Sciatic nerve (tissue), 2 donors: ENCODE results near the gene CCDC171. TPM values are rescaled to one million over a fixed set of nuclear protein-coding genes. Genes with fewer than 3 reads are reported as not detected.
"Not testable (repeated sequence)": the region's sequence is repeated elsewhere in the genome, so short reads cannot be mapped to it uniquely, and the experiment has no call there.

Experiments used
- ATAC-seq: fragments of 200-7000 bp; cut with Tn5 transposase; one replicate; pipeline ENCODE4 v1.9.1; 2020; ENCODE audit warnings: mild to moderate bottlenecking, moderate library complexity
- DNase-seq: peaks from one replicate; pipeline ENCODE4 v3.0.0-alpha.2; 2020; ENCODE audit warnings: low spot score
- intact Hi-C: fragments of 100-400 bp; cut with DNase I; formaldehyde crosslinking; loops from one replicate; pipeline ENCODE4 v1.14.2; 2022
- total RNA-seq: library from RNA; stranded (reverse); fragmentation: NEBNext Ultra II Directional; extraction: Animal tissue kit (Norgen Biotek cat#: 25700); gene quantifications from one replicate; pipeline ENCODE4 v1.2.1, GENCODE V29; 2021
- donor health status: DM: no; HTN: no; CAD: no.
- donor health status: DM: no; HTN: no; CAD: no.

CCDC171 gene
- total RNA-seq, 1 donor from 2014 or later: 27.1 TPM

GRCh38 chr9:15543047-15543813 lies 9.6 kb upstream of the CCDC171 start:
- DNase-seq (no peak), ATAC-seq (no peak)
- intact Hi-C loops: no loop called here

- intact Hi-C loops: no loop called here
- no peak for DNase-seq
- no peak for ATAC-seq
Measured at GRCh38 chr9:15549611-15550010, 3.2 kb upstream of the CCDC171 start.

GRCh38 chr9:15553528-15553898 lies 670 bp downstream of the CCDC171 start:
- intact Hi-C loops: no loop called here
- ATAC-seq: no peak

GRCh38 chr9:15570769-15571168 lies 17.9 kb downstream of the CCDC171 start:
- ATAC-seq (no peak), DNase-seq (no peak)
- intact Hi-C loops: no loop called here

More at GRCh38 chr9:15553528-15553898, 670 bp downstream of the CCDC171 start:
- no peak for DNase-seq

GRCh38 chr9:15572200-15572770 lies 19.4 kb downstream of the CCDC171 start:
- no peak for ATAC-seq
- intact Hi-C loops: no loop called here
- no peak for DNase-seq

- intact Hi-C loops: no loop called here
- DNase-seq: no peak
- no peak for ATAC-seq
Measured at GRCh38 chr9:15576350-15577050, 23.7 kb downstream of the CCDC171 start.

- ATAC-seq (no peak), DNase-seq (no peak)
- intact Hi-C loops: no loop called here
Measured at GRCh38 chr9:15578714-15579113, 25.9 kb downstream of the CCDC171 start.

- ATAC-seq: no peak
- DNase-seq: no peak
- intact Hi-C loops: no loop called here
Measured at GRCh38 chr9:15584379-15584778, 31.5 kb downstream of the CCDC171 start.

- ATAC-seq: no peak
- intact Hi-C loops: no loop called here
- no peak for DNase-seq
Measured at GRCh38 chr9:15592317-15592716, 39.5 kb downstream of the CCDC171 start.

- DNase-seq, ATAC-seq, intact Hi-C loops: not testable (repeated sequence)
Measured at GRCh38 chr9:15592940-15593339, 40.1 kb downstream of the CCDC171 start.

GRCh38 chr9:15600666-15601330 lies 48.0 kb downstream of the CCDC171 start:
- DNase-seq, ATAC-seq, intact Hi-C loops: not testable (repeated sequence)

GRCh38 chr9:15606643-15607472 lies 54.0 kb downstream of the CCDC171 start:
- ATAC-seq: no peak
- intact Hi-C loops: no loop called here
- no peak for DNase-seq

GRCh38 chr9:15612962-15613361 lies 60.1 kb downstream of the CCDC171 start:
- ATAC-seq (no peak), DNase-seq (no peak)
- intact Hi-C loops: no loop called here

- no peak for DNase-seq
- intact Hi-C loops: no loop called here
Measured at GRCh38 chr9:15617782-15618181, 64.9 kb downstream of the CCDC171 start.

GRCh38 chr9:15618540-15619331 lies 65.9 kb downstream of the CCDC171 start:
- ATAC-seq (no peak), DNase-seq (no peak)
- intact Hi-C loops: no loop called here

More at GRCh38 chr9:15617782-15618181, 64.9 kb downstream of the CCDC171 start:
- ATAC-seq: no peak

GRCh38 chr9:15622318-15622971 lies 69.6 kb downstream of the CCDC171 start:
- ATAC-seq (no peak), DNase-seq (no peak)
- intact Hi-C loops: no loop called here

- DNase-seq (no peak), ATAC-seq (no peak)
- intact Hi-C loops: no loop called here
Measured at GRCh38 chr9:15635752-15636151, 82.9 kb downstream of the CCDC171 start.

- DNase-seq: no peak
- no peak for ATAC-seq
- intact Hi-C loops: no loop called here
Measured at GRCh38 chr9:15640121-15640520, 87.3 kb downstream of the CCDC171 start.
